GM23248 (cell line): ENCODE measurements around the gene SEC11A.

Experiments
- EZH2 ChIP-seq: fragments of 200-600 bp; sonication (generic); IDR thresholded peaks from 2 replicates; pipeline ENCODE4 v1.6.1; 2018; ENCODE audit warnings: antibody characterized with exemption, mild to moderate bottlenecking; ENCODE audit not compliant: insufficient read depth, poor library complexity, severe bottlenecking
- EZH2phosphoT487 ChIP-seq: fragments of 200-600 bp; sonication (generic); IDR thresholded peaks from 2 replicates; pipeline ENCODE4 v1.6.1; 2018; ENCODE audit warnings: antibody characterized with exemption, moderate library complexity, mild to moderate bottlenecking, low read depth; ENCODE audit not compliant: insufficient read depth

- TF ChIP-seq EZH2 (no peak), EZH2phosphoT487 (no peak)
Measured at GRCh38 chr15:84762840-84763572, 47.1 kb upstream of the SEC11A start.
